ENCODE measurements around the gene HPGD.
A peak's percentile ranks its signal among the peaks of the same experiment; 100 is the strongest.

HPGD gene

GRCh38 chr4:174522183-174523024 is at the start of gene HPGD:
Gene HPGD (minus strand): TSS chr4:174522488. CDS start chr4:174522451, 37 bp downstream.
- DNase-seq (ENCODE audit: low spot score): peak; percentile 45
- TF ChIP-seq CTCF (IDR thresholded peaks at IDR 0.05; ENCODE audit: extremely low read depth, missing control alignments): no peak

GRCh38 chr4:174564529-174564928 is 42.2 kb upstream of the HPGD start:
- no peak for TF ChIP-seq CTCF (IDR thresholded peaks at IDR 0.05; ENCODE audit: extremely low read depth, missing control alignments)
- no peak for DNase-seq (ENCODE audit: low spot score)

- DNase-seq (ENCODE audit: low spot score): no peak
- TF ChIP-seq CTCF (IDR thresholded peaks at IDR 0.05; ENCODE audit: extremely low read depth, missing control alignments): no peak
Measured at GRCh38 chr4:174563399-174563798, 41.1 kb upstream of the HPGD start.

- no peak for DNase-seq (ENCODE audit: low spot score)
- TF ChIP-seq CTCF (IDR thresholded peaks at IDR 0.05; ENCODE audit: extremely low read depth, missing control alignments): no peak
Measured at GRCh38 chr4:174561560-174561959, 39.3 kb upstream of the HPGD start.

GRCh38 chr4:174559894-174560293 is 37.6 kb upstream of the HPGD start:
- DNase-seq (ENCODE audit: low spot score): no peak
- no peak for TF ChIP-seq CTCF (IDR thresholded peaks at IDR 0.05; ENCODE audit: extremely low read depth, missing control alignments)

- no peak for TF ChIP-seq CTCF (IDR thresholded peaks at IDR 0.05; ENCODE audit: extremely low read depth, missing control alignments)
- no peak for DNase-seq (ENCODE audit: low spot score)
Measured at GRCh38 chr4:174555789-174556630, 33.7 kb upstream of the HPGD start.

- no peak for TF ChIP-seq CTCF (IDR thresholded peaks at IDR 0.05; ENCODE audit: extremely low read depth, missing control alignments)
- DNase-seq (ENCODE audit: low spot score): no peak
Measured at GRCh38 chr4:174554231-174554728, 32.0 kb upstream of the HPGD start.
